ENCODE data around the gene CYB5R3. TPM values are rescaled to one million over a fixed set of nuclear protein-coding genes. Genes with fewer than 3 reads are reported as not detected.
A peak's percentile ranks its signal among the peaks of the same experiment; 100 is the strongest.

Gene CYB5R3
- total and polyA plus RNA-seq, 2 donors (not counting 3 experiments of a cell fraction or from before 2014, with no cell fraction given): 217 to 263 TPM

DNA sequence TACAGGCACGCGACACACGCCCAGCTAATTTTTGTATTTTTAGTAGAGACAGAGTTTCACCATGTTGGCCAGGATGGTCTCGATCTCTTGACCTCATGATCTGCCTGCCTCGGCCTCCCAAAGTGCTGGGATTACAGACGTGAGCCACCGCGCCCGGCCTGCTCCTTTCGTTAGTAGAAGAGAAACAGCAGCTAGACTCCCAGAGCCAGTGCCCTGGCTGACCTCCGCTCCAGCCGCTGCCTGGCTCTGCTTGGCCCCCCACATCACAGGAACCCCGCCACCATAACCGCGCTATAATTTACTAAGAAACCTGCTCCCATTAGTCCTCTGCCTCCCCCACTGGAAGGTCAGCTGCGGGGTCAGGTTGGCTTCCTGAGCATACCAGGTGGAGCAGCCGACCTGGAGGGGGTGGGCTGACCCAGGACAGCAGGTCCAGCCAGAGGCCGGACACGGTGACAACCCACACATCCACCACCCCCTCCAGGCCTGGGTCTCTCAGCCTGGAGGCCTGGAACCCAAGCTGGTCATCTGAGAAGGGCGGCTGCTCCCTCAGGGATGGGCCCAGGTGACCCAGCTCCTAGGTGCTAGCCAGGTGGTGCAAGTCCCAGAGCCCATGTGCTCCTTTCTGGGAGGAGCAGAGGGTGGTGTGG, 27.0 kb downstream of the CYB5R3 start:
- Histone ChIP-seq H3K9ac (replicated peaks; ENCODE audit: extremely low read depth, insufficient read depth, low read length) (no peak overlapping the region), H3K4me1 (ENCODE audit: control insufficient read depth, extremely low read depth, insufficient read depth, low read length) (no peaks in the 10 kb centered on the region), H3K79me2 (ENCODE audit: control insufficient read depth, insufficient read depth, low read length) (no peaks in the 10 kb centered on the region), H3K9me3 (replicated peaks; ENCODE audit: control insufficient read depth, insufficient read depth, low read length) (no peaks in the 10 kb centered on the region), H3K9me1 (replicated peaks; ENCODE audit: control insufficient read depth, extremely low read depth, insufficient read depth, low read length) (no peaks in the 10 kb centered on the region), H3K36me3 (ENCODE audit: control insufficient read depth in 2 of 2, extremely low read depth in 1 of 2, insufficient read depth in 2 of 2, low read length in 2 of 2) (peaks cover 8 to 24% of the 10 kb centered on the region in 2 experiments), H3K27me3 (ENCODE audit: control insufficient read depth in 2 of 2, insufficient read depth in 2 of 2, low read length in 2 of 2) (no peaks in the 10 kb centered on the region), H3K4me3 (replicated peaks in 1 of 3; ENCODE audit: insufficient read depth in 1 of 3, low read depth in 1 of 3, low read length in 3 of 3) (no peak overlapping the region), H3K27ac (ENCODE audit: insufficient read depth, low read depth, low read length) (no peak overlapping the region), H3K4me2 (ENCODE audit: insufficient read depth, low read length) (no peak overlapping the region), H2AFZ (ENCODE audit: low read depth, low read length) (no peak overlapping the region), H4K20me1 (replicated peaks; ENCODE audit: control insufficient read depth, extremely low read depth, insufficient read depth, low read length) (no peaks in the 10 kb centered on the region)
- FAIRE-seq: no peak
- ChIA-PET CTCF (interaction anchor here (0.6 to 4.2 kb wide), 11 partner anchors 9 to 468 kb away, joined by 3 to 40 read pairs (median 5); no protein-coding TSS in a partner anchor), POLR2A (no interaction called here)
- intact Hi-C loops (cut with micrococcal nuclease): no loop called here
- no TSS peak for BruUV-seq (replicated peaks)
- DNase-seq (ENCODE audit: low read depth, low spot score): no peak
- TF ChIP-seq, protein P1, sequence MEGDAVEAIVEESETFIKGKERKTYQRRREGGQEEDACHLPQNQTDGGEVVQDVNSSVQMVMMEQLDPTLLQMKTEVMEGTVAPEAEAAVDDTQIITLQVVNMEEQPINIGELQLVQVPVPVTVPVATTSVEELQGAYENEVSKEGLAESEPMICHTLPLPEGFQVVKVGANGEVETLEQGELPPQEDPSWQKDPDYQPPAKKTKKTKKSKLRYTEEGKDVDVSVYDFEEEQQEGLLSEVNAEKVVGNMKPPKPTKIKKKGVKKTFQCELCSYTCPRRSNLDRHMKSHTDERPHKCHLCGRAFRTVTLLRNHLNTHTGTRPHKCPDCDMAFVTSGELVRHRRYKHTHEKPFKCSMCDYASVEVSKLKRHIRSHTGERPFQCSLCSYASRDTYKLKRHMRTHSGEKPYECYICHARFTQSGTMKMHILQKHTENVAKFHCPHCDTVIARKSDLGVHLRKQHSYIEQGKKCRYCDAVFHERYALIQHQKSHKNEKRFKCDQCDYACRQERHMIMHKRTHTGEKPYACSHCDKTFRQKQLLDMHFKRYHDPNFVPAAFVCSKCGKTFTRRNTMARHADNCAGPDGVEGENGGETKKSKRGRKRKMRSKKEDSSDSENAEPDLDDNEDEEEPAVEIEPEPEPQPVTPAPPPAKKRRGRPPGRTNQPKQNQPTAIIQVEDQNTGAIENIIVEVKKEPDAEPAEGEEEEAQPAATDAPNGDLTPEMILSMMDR (IDR thresholded peaks at IDR 0.05; ENCODE audit: extremely low read depth in 1 of 2, insufficient read depth in 1 of 2, low read depth in 1 of 2, low read length in 2 of 2): no peak
- dilution Hi-C loops (cut with MboI; ENCODE audit: extremely low pct_ligation_motif_present, low sequenced_read_pairs): no loop called here

DNA sequence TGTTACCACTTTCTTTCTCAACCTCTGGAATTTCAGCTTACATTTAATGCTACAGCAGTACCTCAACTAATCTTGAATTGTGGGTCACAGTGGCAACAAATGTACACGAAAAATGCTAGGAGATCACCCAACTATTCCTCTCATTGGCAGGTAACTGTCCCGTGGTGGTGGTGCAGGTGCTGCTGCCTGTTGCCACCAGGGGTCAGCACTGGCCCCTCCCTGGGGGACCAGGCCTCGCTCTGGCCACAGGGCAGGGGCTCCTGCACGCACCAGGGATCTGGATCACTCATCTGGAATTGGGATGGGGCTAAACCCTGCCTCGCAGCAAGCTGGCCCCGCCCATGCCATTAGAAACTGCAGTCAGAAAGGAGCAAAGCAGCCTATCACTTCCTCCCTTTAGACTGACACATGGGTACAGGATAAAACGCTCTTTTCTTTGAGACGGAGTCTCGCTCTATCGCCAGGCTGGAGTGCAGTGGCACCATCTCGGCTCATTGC, 27.6 kb downstream of the CYB5R3 start:
- H2AFZ ChIP-seq (ENCODE audit: low read depth, low read length): no peak overlapping the region
- no peak overlapping the region for H3K9ac ChIP-seq (replicated peaks; ENCODE audit: extremely low read depth, insufficient read depth, low read length)
- TF ChIP-seq, protein P1 (IDR thresholded peaks at IDR 0.05; ENCODE audit: extremely low read depth in 1 of 2, insufficient read depth in 1 of 2, low read depth in 1 of 2, low read length in 2 of 2): peak; percentile 92 to 94
- TF ChIP-seq, protein P2, sequence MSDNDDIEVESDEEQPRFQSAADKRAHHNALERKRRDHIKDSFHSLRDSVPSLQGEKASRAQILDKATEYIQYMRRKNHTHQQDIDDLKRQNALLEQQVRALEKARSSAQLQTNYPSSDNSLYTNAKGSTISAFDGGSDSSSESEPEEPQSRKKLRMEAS (IDR thresholded peaks at IDR 0.05; ENCODE audit: insufficient read depth, insufficient read length): no peak
- no peaks in the 10 kb centered on the region for H3K4me1 ChIP-seq (ENCODE audit: control insufficient read depth, extremely low read depth, insufficient read depth, low read length)
- peaks cover 6 to 19% of the 10 kb centered on the region in 2 experiments for H3K36me3 ChIP-seq (ENCODE audit: control insufficient read depth in 2 of 2, extremely low read depth in 1 of 2, insufficient read depth in 2 of 2, low read length in 2 of 2)
- no peak overlapping the region for H3K4me2 ChIP-seq (ENCODE audit: insufficient read depth, low read length)
- intact Hi-C loops (cut with micrococcal nuclease) (loop anchor here (1.0 kb wide), 4 partner anchors 28 to 469 kb away; partner anchors contain the start of gene CYB5R3), dilution Hi-C loops (cut with MboI; ENCODE audit: extremely low pct_ligation_motif_present, low sequenced_read_pairs) (no loop called here)
- no peaks in the 10 kb centered on the region for H4K20me1 ChIP-seq (replicated peaks; ENCODE audit: control insufficient read depth, extremely low read depth, insufficient read depth, low read length)
- no TSS peak for BruUV-seq (replicated peaks)
- no peaks in the 10 kb centered on the region for H3K79me2 ChIP-seq (ENCODE audit: control insufficient read depth, insufficient read depth, low read length)
- H3K9me3 ChIP-seq (replicated peaks; ENCODE audit: control insufficient read depth, insufficient read depth, low read length): no peaks in the 10 kb centered on the region
- no peak overlapping the region for H3K27ac ChIP-seq (ENCODE audit: insufficient read depth, low read depth, low read length)
- peak; percentile 51 for DNase-seq (ENCODE audit: low read depth, low spot score)
- no peaks in the 10 kb centered on the region for H3K27me3 ChIP-seq (ENCODE audit: control insufficient read depth in 2 of 2, insufficient read depth in 2 of 2, low read length in 2 of 2)
- POLR2A ChIA-PET: no interaction called here
- no peak overlapping the region for H3K4me3 ChIP-seq (replicated peaks in 1 of 3; ENCODE audit: insufficient read depth in 1 of 3, low read depth in 1 of 3, low read length in 3 of 3)
- peak; percentile 74 for FAIRE-seq
- CTCF ChIA-PET: interaction anchor here (0.7 to 4.2 kb wide), 19 partner anchors 10 to 607 kb away, joined by 3 to 40 read pairs (median 4); partner anchors contain the start of gene CYB5R3
- H3K9me1 ChIP-seq (replicated peaks; ENCODE audit: control insufficient read depth, extremely low read depth, insufficient read depth, low read length): no peaks in the 10 kb centered on the region

Measured in endothelial cell of umbilical vein (primary cell).